HepG2 (cell line): ENCODE measurements around the gene MGMT. TPM values are rescaled to one million over a fixed set of nuclear protein-coding genes. Genes with fewer than 3 reads are reported as not detected.

Experiments
- ATAC-seq: fragments of 200-7000 bp; cut with Tn5 transposase; 3 replicates; pipeline ENCODE4 v1.9.1; 2020; ENCODE audit warnings: mild to moderate bottlenecking, moderate library complexity
- BruUV-seq: library from RNA; stranded (reverse); fragments of 400-500 nt; replicated peaks from 2 replicates; lab custom pipeline; 2021; lab: Mats Ljungman, UMichigan
- CTCF ChIA-PET: fragments of 300-600 bp; formaldehyde crosslinking; extraction: SDS; loops from one replicate; lab custom pipeline; 2021; ENCODE audit warnings: low total read pairs, inconsistent platforms, low intra/inter-chr PET ratio; lab: Yijun Ruan, JAX
- POLR2A ChIA-PET: fragments of 350-600 bp; sonication (Branson Sonifier 250); formaldehyde crosslinking; loops from one replicate; lab custom pipeline; 2020; ENCODE audit warnings: antibody characterized with exemption, inconsistent platforms; lab: Yijun Ruan, JAX
- DNase-seq: peaks from one replicate; pipeline ENCODE4 v3.0.0-alpha.2; 2015; ENCODE audit warnings: low spot score
- FAIRE-seq: peaks from 3 replicates; lab custom pipeline; 2011; peaks lifted over from hg19 to GRCh38; lab: Jason Lieb, UNC
- H2AFZ ChIP-seq: one replicate; pipeline ENCODE4 v1.6.1; 2011; ENCODE audit warnings: low read length, inconsistent platforms
- H3K27ac ChIP-seq: fragments of 300-600 bp; 3 replicates; pipeline ENCODE4 v1.8.0; 2011; ENCODE audit warnings: mixed run types, mild to moderate bottlenecking, mixed read lengths, low read length, inconsistent platforms; ENCODE audit not compliant: insufficient read depth; ENCODE audit errors: extremely low read length
- H3K27me3 ChIP-seq, 2 experiments: fragments of 200-600 bp in 1 of 2; 2 replicates in 1 of 2; 3 replicates in 1 of 2; pipeline versions ENCODE4 v1.6.0 to v1.8.0; 2011; ENCODE audit warnings: low read length in 2 of 2, mild to moderate bottlenecking in 2 of 2, moderate library complexity in 2 of 2, inconsistent platforms in 1 of 2; ENCODE audit not compliant: insufficient read depth in 2 of 2, control insufficient read depth in 1 of 2
- H3K36me3 ChIP-seq, 2 experiments: fragments of 200-600 bp in 1 of 2; replicated peaks in 1 of 2; 2 replicates in 1 of 2; 3 replicates in 1 of 2; pipeline versions ENCODE4 v1.5.1 to v1.8.0; 2011; ENCODE audit warnings: low read length in 2 of 2, inconsistent platforms in 1 of 2; ENCODE audit not compliant: insufficient read depth in 2 of 2, control insufficient read depth in 1 of 2
- H3K4me1 ChIP-seq: 2 replicates; pipeline ENCODE4 v1.5.1; 2012; ENCODE audit warnings: low read length, inconsistent platforms; ENCODE audit not compliant: insufficient read depth
- H3K4me2 ChIP-seq: 2 replicates; pipeline ENCODE4 v1.6.0; 2011; ENCODE audit warnings: low read depth, low read length, inconsistent platforms
- H3K4me3 ChIP-seq, 3 experiments: fragments of 200-600 bp in 1 of 3; sonication (generic), shearing (Covaris generic) in 1 of 3; replicated peaks in 1 of 3; 2 replicates each; pipeline ENCODE4 v1.5.1; 2011 to 2016; ENCODE audit warnings: low read length in 3 of 3, inconsistent platforms in 2 of 3, low read depth in 2 of 3, mild to moderate bottlenecking in 2 of 3, control low read depth in 1 of 3, mixed read lengths in 1 of 3; ENCODE audit not compliant: insufficient read depth in 1 of 3
- H3K79me2 ChIP-seq: one replicate; pipeline ENCODE4 v1.6.1; 2011; ENCODE audit warnings: low read length, inconsistent platforms; ENCODE audit not compliant: insufficient read depth
- H3K9ac ChIP-seq: 2 replicates; pipeline ENCODE4 v1.6.0; 2011; ENCODE audit warnings: mild to moderate bottlenecking, low read depth, low read length, inconsistent platforms; ENCODE audit not compliant: insufficient read depth
- H3K9me3 ChIP-seq: 2 replicates; pipeline ENCODE4 v1.5.1; 2012; ENCODE audit warnings: mild to moderate bottlenecking, low read length
- H4K20me1 ChIP-seq: 2 replicates; pipeline ENCODE4 v1.6.0; 2011; ENCODE audit warnings: inconsistent platforms, mild to moderate bottlenecking, low read length, moderate library complexity; ENCODE audit not compliant: insufficient read depth
- ATF3 ChIP-seq: sonication (generic); formaldehyde crosslinking; IDR thresholded peaks from 2 replicates; pipeline ENCODE4 v1.4.0; 2020; ENCODE audit warnings: missing genetic modification reagents
- CREM ChIP-seq, 2 experiments: sonication (generic) in 1 of 2; formaldehyde crosslinking in 1 of 2; IDR thresholded peaks; 2 replicates each; pipeline versions ENCODE4 v1.4.0 to v1.6.1; 2016 to 2020; ENCODE audit warnings: antibody characterized with exemption in 1 of 2, mild to moderate bottlenecking in 1 of 2, missing genetic modification reagents in 1 of 2
- FOXP4 ChIP-seq: sonication (generic); formaldehyde crosslinking; IDR thresholded peaks from 2 replicates; pipeline ENCODE4 v1.4.0; 2020; ENCODE audit warnings: missing genetic modification reagents
- WGBS: methylation state at CpG from one replicate; pipeline ENCODE4 v1.1.6; 2017; ENCODE audit warnings: low lambda C conversion rate; 5-methylcytosine and 5-hydroxymethylcytosine counted together
- in situ Hi-C: cut with HindIII; loops from 2 replicates; pipeline ENCODE4 v1.10.0; 2017; ENCODE audit warnings: low pct_unique_long_range_greater_than_20kb; ENCODE audit not compliant: extremely low pct_ligation_motif_present
- intact Hi-C: fragments of 100-400 bp; cut with micrococcal nuclease; formaldehyde crosslinking; loops from one replicate; pipeline ENCODE4 v1.10.0; 2022; ENCODE audit not compliant: unreplicated experiment
- polyA plus RNA-seq, 8 experiments: library from polyadenylated mRNA; depleted of rRNA in 3 of 8; stranded (reverse) in 7 of 8; unstranded in 1 of 8; fragments of >200 nt; fragmentation: Illumina TruSeq in 4 of 8; extraction: Trizol in 4 of 8; gene quantifications; 2 replicates each; pipeline versions ENCODE4 v1.2.1 to v1.2.3, GENCODE V29; 2011 to 2016; ENCODE audit warnings: low read depth in 4 of 8, missing spikeins in 1 of 8, mixed read lengths in 1 of 8; ENCODE audit not compliant: insufficient read depth in 1 of 8
- total RNA-seq, 5 experiments: library from RNA; depleted of rRNA; stranded (reverse); fragments of >200 nt; fragmentation: Illumina TruSeq; extraction: Trizol; gene quantifications; 2 replicates each; pipeline ENCODE4 v1.2.3, GENCODE V29; 2016; ENCODE audit warnings: low read depth in 1 of 5
- TF ChIP-seq, protein P1 (sequence below): sonication (generic); formaldehyde crosslinking; IDR thresholded peaks from 2 replicates; pipeline ENCODE4 v1.4.0; 2020; ENCODE audit warnings: mild to moderate bottlenecking, missing genetic modification reagents

The MGMT gene
- total and polyA plus RNA-seq, 2 of the 13 experiments (the other 11 are each of a cell fraction or from before 2014, with no cell fraction given): 12.0 to 19.5 TPM

- Histone ChIP-seq H3K9ac (no peak overlapping the region), H3K9me3 (peaks cover 12% of the 10 kb centered on the region), H3K79me2 (no peaks in the 10 kb centered on the region), H3K27ac (no peak overlapping the region), H3K4me2 (no peak overlapping the region), H3K4me1 (0 out of 2 replicates have a peak, but pooled peaks cover 6% of the 10 kb centered on the region), H3K36me3 (no peaks in the 10 kb centered on the region), H3K27me3 (no peaks in the 10 kb centered on the region), H2AFZ (no peak overlapping the region), H3K4me3 (no peak overlapping the region), H4K20me1 (no peaks in the 10 kb centered on the region)
- ATAC-seq: no peak
- ChIA-PET POLR2A (no interaction called here), CTCF (no interaction called here)
- FAIRE-seq: no peak
- in situ Hi-C loops (no loop called here), intact Hi-C loops (no loop called here)
- 71% methylated on average over 6 of the region's 6 CpGs for WGBS
- DNase-seq: no peak
- no TSS peak for BruUV-seq
- TF ChIP-seq, protein P1, sequence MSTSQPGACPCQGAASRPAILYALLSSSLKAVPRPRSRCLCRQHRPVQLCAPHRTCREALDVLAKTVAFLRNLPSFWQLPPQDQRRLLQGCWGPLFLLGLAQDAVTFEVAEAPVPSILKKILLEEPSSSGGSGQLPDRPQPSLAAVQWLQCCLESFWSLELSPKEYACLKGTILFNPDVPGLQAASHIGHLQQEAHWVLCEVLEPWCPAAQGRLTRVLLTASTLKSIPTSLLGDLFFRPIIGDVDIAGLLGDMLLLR (CRISPR knock-in tag): no peak
- TF ChIP-seq FOXP4 (no peak), ATF3 (CRISPR knock-in tag) (no peak), CREM (IDR thresholded peaks at IDR 0.05) (no peak), CREM (CRISPR knock-in tag; IDR thresholded peaks at IDR 0.05) (no peak)
Measured at GRCh38 chr10:129631006-129631405, 164.0 kb downstream of the MGMT start.
